Measurements from ENCODE around the gene ZNF333.
A peak's percentile ranks its signal among the peaks of the same experiment; 100 is the strongest.

ZNF333 gene

GRCh38 chr19:14689598-14690503 lies at the start of gene ZNF333:
TSS of gene ZNF333 (plus strand) at chr19:14690048. CDS start at chr19:14693492, 3,444 bp downstream.
- TF ChIP-seq CTCF (IDR thresholded peaks at IDR 0.05; ENCODE audit: borderline replicate concordance, insufficient read depth, low read depth, low read length) = no peak
- H3K4me3 ChIP-seq (ENCODE audit: low read depth, low read length) = peak within 1 kb of the TSS; percentile 84

- no peak for TF ChIP-seq CTCF (IDR thresholded peaks at IDR 0.05; ENCODE audit: borderline replicate concordance, insufficient read depth, low read depth, low read length)
- H3K4me3 ChIP-seq (ENCODE audit: low read depth, low read length) = no peak overlapping the region
Observed at GRCh38 chr19:14648506-14648905, 41.3 kb upstream of the ZNF333 start.

- no peak overlapping the region for H3K4me3 ChIP-seq (ENCODE audit: low read depth, low read length)
- TF ChIP-seq CTCF (IDR thresholded peaks at IDR 0.05; ENCODE audit: borderline replicate concordance, insufficient read depth, low read depth, low read length) = no peak
Observed at GRCh38 chr19:14649020-14649419, 40.8 kb upstream of the ZNF333 start.

GRCh38 chr19:14650161-14650560 lies 39.7 kb upstream of the ZNF333 start:
- TF ChIP-seq CTCF (IDR thresholded peaks at IDR 0.05; ENCODE audit: borderline replicate concordance, insufficient read depth, low read depth, low read length) = no peak

GRCh38 chr19:14654786-14655560 lies 34.9 kb upstream of the ZNF333 start:
- no peak for TF ChIP-seq CTCF (IDR thresholded peaks at IDR 0.05; ENCODE audit: borderline replicate concordance, insufficient read depth, low read depth, low read length)
- no peak overlapping the region for H3K4me3 ChIP-seq (ENCODE audit: low read depth, low read length)

More at GRCh38 chr19:14650161-14650560, 39.7 kb upstream of the ZNF333 start:
- H3K4me3 ChIP-seq (ENCODE audit: low read depth, low read length) = no peak overlapping the region

- no peak overlapping the region for H3K4me3 ChIP-seq (ENCODE audit: low read depth, low read length)
- no peak for TF ChIP-seq CTCF (IDR thresholded peaks at IDR 0.05; ENCODE audit: borderline replicate concordance, insufficient read depth, low read depth, low read length)
Observed at GRCh38 chr19:14655726-14656125, 34.1 kb upstream of the ZNF333 start.
